DMS 273 treated with DMSO at 0.1 percent for 48 hours (cell line): ENCODE data around the gene SUCLG2.
A peak's percentile ranks its signal among the peaks of the same experiment; 100 is the strongest.
"Not testable (repeated sequence)": the region's sequence is repeated elsewhere in the genome, so short reads cannot be mapped to it uniquely, and the experiment has no call there.

Experiments
- DNase-seq: peaks from one replicate; lab custom pipeline; 2025; lab: John Stamatoyannopoulos, UW

SUCLG2 gene

DNA sequence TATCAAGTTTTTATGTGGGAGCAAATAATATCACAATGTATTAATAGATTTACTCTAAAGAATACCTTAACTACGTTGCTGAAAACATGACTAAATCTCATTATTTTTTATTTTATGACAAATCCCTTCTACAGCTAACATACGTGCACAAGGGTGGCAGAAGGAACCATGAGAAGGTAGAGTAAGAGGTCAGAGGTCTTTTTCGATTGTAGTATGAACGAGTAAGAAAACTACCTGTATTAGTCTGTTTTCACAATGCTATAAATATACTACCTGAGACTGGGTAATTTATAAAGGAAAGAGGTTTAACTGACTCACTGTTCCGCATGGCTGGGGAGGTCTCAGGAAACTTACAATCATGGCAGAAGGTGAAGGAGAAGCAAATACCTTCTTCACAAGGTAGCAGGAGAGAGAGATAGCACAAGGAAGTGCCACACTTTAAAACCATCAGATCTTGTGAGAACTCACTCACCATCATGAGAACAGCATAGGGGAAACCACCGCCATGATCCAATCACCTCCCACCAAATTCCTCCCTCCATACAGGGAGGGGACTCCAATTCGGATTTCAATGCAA lies 95.3 kb downstream of the SUCLG2 start:
- DNase-seq: no peak

DNA sequence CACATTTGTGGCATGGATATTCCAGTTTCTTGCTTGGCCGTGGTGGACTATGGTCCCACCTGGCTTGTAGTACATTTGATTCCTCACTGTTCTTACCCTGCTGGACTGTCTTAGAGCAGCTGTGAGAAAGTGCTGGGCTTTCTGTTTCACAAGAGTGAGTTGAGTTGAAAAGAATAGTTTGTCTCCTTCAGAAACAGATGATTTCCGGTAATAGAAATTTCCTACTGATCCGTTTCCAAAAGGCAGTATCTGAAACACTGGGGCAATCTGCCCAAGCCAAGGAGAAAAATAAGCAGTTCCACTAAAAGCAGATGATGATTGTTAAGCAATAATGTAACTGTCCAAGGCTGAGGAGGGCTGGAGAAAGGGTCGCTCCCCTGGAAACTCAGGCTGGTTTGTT lies 96.0 kb downstream of the SUCLG2 start:
- DNase-seq: no peak

DNA sequence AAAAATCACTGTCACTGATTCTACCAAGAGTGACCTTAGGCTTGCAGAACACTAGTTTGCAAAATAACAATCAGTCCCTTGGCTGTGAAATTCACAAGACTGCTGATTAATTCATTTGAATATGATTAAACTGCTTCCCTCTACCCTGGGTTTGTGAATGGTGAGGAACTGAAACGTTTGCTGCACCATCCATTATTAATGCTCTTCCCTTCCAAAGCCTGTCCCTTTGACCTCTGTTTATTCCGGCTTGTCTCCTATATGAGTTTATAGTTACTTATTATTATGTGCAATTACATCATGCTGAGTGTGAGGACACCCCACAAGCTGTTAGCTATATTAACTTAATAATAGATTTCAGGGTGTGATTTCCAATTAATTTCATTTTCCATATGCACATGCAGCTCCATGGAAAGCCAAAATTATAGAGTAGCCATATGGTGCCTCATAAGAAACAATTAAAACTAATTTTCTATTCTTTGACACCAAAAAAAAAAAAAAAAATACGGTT lies 96.5 kb downstream of the SUCLG2 start:
- DNase-seq: peak; percentile 2

DNA sequence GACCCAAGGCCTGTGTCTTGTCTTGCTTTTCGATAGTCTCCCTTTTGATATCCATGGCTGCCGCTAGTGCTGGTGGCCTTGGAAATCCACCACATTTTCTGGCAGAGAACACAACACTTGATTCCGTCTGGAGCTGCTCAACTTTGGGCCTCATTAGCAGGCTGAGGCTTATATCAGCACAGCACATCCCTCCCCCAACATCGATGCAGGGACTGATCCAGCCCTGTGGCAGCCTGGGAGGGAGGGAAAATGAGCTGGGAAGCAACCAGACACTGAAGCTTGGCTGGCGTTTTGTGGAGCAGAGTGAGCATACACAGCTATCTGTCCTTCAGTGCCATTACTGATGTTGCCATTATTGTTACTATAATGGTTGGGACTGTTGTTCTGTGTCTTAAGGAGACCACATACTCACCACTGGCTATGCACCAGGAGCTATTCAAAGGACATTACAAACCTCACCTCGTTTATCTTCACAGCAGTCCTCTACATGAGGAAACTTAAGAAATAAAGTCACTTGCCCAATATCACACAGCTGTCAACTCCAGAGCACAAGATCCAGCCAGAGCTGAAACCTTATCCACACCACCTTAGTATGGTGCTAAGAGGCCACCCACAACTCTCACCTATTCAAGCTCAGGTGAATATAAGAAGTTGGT lies 102.9 kb downstream of the SUCLG2 start:
- DNase-seq: peak; percentile 28

DNA sequence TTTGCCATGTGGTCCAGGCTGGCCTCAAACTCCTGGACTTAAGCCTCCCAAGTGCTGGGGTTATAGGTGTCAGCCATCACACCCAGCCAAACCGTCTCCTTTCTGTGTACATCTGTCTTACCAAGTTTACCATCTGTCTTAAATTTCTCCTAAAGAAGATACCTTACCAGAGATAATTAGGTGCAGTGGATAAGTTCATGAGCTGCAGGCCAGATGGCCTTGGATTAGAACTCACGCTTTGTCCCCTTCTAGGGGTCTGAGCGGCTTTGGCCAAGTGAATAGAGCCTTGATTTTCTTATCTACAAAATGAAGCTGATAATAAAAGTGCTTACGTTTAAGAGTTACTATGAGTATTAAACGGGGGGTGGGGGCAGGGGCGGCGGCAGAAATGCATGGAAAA lies 103.9 kb downstream of the SUCLG2 start:
- peak; percentile 52 for DNase-seq

DNA sequence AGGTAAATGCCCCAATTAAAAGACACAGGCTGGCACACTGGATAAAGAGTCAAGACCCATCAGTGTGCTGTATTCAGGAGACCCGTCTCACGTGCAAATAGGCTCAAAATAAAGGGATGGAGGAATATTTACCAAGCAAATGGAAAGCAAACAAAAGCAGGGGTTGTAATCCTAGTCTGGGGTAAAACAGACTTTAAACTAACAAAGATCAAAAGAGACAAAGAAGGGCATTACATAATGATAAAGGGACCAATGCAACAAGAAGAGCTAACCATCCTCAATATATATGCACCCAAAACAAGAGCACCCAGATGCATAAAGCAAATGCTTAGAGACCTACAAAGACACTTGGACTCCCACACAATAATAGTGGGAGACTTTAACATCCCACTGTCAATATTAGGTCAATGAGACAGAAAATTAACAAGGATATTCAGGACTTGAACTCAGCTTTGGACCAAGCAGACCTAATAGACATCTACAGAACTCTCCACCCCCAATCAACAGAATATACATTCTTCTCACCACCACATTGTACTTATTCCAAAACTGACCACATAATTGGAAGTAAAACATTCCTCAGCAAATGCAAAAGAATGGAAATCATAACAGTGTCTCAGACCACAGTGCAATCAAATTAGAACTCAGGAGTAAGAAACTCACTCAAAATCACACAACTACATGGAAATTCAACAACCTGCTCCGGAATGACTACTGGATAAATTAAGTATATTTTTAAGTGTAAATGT lies 111.7 kb downstream of the SUCLG2 start:
- DNase-seq: not testable (repeated sequence)

DNA sequence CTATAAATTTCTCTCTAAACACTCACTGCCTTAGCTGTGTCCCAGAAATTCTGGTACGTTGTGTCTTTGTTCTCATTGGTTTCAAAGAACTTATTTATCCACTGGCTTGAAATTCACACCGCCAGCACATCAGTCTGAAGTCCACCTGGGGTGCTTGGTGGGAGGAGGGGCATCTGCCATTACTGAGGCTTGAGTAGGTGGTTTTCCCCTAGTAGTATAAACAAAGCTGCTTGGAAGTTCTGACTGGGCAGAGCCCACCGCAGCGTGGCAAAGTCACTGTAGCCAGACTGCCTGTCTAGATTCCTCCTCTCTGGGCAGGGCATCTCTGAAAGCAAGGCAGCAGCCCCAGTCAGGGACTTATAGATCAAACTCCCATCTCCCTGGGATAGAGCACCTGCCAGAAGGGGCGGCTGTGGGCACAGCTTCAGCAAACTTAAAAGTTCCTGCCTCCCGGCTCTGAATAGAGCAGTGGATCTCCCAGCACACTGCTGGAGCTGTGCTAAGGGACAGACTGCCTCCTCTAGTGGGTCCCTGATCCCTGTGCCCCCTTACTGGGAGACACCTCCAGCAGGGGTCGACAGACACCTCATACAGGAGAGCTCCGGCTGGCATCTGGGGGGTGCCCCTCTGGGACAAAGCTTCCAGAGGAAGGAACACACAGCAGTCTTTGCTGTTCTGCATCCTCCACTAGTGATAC lies 114.1 kb downstream of the SUCLG2 start:
- DNase-seq: no peak

DNA sequence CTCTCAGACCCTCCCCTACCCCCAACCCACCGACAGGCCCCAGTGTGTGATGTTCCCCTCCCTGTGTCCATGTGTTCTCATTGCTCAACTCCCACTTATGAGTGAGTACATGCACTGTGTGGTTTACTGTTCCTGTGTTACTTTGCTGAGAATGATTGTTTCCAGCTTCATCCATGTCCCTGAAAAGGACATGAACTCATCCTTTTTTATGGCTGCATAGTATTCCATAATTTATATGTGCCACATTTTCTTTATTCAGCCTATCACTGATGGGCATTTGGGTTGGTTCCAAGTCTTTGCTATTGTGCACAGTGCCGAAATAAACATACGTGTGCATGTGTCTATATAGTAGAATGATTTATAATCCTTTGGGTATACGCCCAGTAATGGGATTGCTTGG lies 117.2 kb downstream of the SUCLG2 start:
- not testable (repeated sequence) for DNase-seq

DNA sequence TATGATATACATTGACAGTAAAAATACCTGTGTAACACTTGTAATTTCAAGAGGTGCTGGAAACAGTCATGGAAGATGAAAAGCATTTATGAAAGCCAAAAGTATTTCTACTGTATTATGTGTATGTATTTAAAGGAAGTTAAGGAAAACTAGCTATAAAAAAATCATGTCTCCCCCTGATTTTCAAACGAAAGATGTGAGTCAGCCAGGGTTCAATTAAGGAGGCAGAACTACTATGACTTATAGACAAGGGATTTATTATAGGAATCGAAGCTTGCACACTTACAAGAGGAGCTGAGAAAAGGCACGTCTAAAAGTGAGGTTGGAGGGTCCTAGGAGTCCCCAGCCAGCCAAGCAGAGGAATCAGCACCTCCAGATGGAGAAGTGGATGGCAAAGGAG lies 119.4 kb downstream of the SUCLG2 start:
- no peak for DNase-seq

DNA sequence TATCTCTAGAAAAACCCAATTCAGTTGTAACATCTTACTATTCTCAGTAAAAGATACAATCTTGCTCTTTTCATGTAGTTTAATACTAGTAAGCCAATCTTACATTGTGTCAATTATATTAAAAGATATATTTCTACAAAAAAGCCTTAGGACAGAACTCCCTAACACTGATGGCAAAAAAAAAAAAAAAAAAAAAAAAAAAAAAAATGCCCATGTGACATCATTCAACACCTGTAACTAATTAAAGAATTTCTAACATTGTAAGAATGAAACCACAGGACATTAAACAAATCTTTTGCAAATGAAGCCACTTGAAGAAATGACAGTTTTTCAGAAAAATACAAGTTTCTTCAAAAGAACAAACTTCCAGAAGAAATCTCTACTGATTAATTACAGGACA lies 119.8 kb downstream of the SUCLG2 start:
- no peak for DNase-seq

DNA sequence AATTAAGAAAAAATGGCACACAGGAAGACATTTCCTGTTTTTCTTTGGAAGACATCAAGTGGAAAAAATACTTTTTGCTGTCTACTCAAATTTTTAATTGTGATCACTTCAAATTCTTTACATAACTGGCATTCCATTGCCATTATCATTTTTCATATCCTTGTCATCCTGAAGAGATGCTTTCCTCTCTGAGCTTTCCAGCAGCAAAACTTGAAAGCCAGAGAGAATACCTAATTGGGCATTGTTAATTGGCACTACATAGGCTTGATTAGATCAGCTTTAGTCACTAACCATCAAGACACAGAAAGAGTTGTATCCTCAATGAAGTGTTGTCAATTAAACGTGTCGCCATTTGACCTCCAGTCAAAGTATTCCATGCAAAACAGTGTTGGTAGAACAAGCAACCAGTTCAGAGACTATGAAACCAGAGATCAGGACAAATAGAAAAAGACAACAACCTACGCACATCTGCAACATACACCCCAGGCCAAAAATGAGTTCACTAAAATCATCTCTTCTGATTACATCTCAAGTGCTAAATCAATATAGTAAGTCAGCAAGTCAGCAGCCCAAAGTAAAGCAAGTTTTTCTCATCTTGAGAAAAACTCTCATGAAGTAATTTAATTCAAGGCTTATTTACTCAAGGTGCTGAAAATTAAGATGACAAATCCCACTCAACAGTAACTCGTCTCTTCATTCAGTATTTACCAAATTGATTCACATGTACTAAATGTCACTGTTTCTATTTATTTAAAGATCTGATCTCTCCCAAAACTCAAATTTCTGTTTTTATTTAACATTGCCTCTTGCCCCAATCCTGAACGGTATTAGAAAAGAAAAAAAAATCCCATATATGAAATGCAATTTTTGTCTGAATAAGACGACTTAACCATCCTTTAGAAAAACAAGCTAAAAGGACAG lies 123.0 kb downstream of the SUCLG2 start:
- no peak for DNase-seq

DNA sequence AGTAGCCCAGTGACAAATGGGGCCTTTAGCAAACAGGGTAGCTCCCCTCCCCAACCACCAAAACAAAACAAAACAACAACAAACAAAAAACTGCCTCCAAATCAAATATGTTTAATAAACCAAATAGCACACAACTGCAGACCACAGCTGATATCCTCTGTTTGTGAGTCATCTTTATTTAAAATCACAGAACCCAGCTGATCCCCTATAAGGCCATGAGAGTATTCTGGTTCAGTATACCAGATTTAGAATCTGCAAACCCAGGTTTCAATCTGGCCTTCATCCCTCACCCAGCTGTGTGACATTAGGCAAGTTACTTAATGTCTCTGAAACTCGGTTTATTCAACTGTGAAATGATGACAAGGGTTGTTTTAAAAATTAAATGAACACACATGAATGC lies 124.5 kb downstream of the SUCLG2 start:
- DNase-seq: no peak

DNA sequence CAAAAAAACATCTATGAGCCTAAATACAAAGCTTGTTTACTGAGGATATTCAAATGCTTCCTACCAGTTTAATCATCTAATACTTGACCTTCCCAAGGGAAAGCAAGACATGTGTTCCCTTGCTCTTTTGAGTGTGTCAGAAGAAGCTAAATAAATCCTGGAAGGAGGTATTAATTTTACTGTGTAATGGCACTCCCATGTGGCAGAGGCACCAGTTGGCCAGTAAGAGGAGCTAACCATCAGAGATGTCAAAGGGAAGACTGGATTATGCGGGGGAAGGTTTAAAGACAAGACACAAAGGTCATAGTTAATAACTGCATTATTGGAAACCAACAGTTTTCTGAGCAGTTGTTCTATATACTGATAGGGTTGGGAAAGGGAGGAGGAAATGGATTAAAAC lies 125.1 kb downstream of the SUCLG2 start:
- DNase-seq: no peak

DNA sequence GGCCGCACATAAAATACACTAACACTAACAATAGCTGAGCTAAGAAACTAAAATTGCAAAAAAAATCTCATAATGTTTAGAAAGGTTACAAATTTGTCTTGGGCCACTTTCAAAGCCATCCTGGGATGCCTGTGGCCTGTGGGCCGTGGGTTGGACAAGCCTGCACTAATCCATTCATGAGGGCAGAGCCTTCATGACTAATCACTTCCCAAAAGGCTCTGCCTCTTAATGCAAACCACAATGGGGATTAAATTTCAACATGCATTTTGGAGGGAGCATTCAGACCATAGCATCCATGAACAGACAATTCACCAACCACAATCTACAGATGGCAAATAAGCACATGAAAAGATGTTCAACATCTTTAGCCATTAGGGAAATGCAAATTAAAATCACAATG lies 128.2 kb downstream of the SUCLG2 start:
- no peak for DNase-seq

DNA sequence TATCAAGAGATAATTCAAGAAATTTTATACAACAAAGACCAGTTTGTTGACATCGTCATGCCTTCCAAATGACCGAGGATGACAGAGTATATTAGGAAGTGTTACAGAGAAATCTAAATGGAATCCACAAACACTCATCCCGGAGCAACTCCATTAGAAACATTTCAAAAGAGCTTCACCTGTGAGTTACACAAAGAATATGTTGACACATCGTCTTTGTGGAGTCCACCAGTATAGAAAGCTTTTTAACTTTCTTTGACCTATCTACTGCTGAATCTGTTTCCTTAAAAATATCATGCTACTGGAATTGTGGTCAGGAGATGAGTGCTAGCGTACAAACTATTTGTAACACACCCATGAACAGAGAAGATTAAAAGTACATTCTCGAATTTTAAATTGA lies 130.4 kb downstream of the SUCLG2 start:
- no peak for DNase-seq

DNA sequence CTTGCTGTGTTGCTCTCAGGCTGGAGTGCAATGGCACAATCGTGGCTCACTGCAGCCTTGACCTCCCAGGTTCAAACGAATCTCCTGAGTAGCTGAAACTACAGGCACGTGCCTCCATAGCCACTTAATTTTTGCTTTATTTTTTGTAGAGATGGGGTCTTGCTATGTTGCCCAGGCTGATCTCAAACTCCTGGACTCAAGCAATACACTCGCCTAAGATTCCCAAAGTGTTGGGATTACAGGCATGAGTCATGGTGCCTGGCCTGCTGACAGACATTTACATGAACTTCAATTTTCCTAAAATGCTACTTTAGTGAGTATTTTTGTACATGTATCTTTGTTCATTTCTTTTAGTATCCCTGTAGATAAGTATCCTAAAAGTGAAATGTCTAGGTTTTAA lies 132.3 kb downstream of the SUCLG2 start:
- DNase-seq: no peak

DNA sequence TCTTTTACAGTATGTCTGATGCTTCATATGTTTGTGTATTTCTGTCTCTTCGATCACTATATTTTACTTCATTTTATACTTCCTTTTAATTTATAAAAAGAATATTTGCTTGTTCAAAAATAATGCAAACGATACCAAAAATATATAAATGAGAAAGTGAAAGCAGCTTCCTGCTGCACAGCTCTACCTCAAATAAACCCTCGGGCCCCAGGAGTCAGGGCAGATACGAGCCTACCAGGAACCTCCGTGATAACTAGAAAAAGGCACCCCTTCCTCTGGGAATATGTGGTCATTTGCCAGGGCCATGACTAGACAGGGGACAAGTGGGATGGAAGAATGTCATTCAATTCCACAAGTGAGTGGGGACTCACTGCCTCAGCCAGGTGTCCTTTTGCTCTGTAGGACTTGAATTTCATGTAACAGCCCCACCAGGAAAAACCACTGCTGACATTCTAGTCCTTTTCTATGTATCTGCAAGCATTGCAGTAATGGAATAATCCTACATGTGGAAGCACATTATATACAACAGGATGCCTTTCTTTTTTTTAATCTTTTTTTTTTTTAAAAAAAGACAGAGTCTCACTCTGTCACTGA lies 133.3 kb downstream of the SUCLG2 start:
- DNase-seq: no peak

DNA sequence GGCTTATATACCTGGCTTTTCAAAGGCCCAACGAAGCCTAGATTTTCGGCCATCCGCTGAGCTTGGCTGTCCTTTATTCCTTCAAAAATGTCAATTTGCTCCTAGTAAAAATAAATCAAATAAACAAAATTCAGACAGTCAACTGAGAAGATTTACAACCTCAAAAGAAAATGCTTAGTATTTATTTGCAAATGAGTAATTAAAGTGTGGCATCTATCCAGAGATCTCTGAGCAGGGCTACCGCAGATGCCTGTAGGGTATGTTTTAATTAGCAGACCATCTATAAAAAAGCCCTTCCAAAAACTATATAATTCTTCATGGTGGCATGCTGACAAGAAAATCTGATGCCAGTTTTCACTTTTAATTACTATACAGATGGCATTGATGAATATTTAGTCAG lies 136.2 kb downstream of the SUCLG2 start:
- no peak for DNase-seq

DNA sequence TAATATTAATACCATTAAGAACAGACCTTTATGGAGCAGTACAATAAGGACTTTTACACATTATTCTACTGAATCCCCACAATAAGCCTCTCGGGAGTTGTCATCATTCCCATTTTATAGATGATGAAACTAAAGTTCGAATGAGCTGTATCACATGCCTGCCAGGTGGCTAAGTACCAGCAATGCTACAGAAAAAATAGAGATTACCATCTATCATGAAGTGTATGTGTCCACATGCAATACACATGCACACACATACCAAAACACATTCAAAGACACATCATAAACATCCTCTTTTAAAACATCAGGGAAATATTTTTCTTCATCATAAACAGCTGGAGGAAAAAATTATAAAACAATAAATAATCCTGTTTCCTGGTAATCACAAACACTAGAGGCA lies 136.6 kb downstream of the SUCLG2 start:
- no peak for DNase-seq

DNA sequence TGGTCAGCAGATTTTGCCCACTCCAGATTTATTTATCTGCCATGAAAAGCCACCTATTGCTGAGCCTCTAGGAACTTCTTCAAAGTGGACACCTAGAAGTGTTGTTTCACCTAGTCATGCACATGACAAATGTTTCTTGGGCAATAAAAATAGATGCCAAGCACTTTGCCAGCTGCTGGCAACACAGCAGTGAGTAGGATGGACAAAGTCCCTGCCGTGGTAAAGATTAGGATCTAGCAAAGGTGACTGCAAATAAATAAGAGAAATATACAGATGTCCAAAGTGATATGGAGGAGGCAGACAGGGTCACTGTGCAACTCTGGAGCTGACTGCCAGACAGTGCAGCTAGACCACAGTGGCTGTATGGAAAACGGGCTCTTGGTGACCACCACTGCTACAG lies 137.9 kb downstream of the SUCLG2 start:
- no peak for DNase-seq

DNA sequence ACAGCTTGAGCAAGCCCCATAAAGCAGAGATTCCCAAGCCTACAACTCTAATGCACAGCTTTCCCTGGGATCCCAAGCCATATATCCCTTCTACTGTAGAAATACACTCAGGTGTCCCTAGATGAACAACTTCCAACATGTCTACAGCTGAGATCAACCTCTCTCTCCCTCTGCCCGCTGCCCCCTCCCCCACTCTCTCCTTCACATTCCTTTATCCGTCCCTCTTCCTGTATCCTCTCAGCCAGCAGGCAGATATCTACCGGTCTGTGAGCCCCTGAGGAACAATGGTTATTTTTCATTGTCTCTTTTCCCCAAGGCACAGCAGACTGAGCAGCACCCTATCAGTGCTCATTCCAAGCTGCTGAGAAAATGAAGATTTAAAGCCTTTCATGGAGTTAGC lies 138.6 kb downstream of the SUCLG2 start:
- no peak for DNase-seq
